ENCODE data around the gene CDKN2AIPNL.

GRCh38 chr5:134406390-134406789 is 5.3 kb downstream of the CDKN2AIPNL start:
- TF ChIP-seq CTCF (IDR thresholded peaks at IDR 0.05) (no peak), POLR2A (IDR thresholded peaks at IDR 0.05; ENCODE audit: low read depth) (no peak), POLR2AphosphoS5 (IDR thresholded peaks at IDR 0.05) (no peak), EP300 (IDR thresholded peaks at IDR 0.05) (no peak)
